NCI-H1436 treated with DMSO at 0.1 percent for 48 hours (cell line): ENCODE measurements around the gene OR51I2.

ENCODE experiments used
- DNase-seq: peaks from one replicate; lab custom pipeline; 2025; lab: John Stamatoyannopoulos, UW

OR51I2 gene, protein sequence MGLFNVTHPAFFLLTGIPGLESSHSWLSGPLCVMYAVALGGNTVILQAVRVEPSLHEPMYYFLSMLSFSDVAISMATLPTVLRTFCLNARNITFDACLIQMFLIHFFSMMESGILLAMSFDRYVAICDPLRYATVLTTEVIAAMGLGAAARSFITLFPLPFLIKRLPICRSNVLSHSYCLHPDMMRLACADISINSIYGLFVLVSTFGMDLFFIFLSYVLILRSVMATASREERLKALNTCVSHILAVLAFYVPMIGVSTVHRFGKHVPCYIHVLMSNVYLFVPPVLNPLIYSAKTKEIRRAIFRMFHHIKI

DNA sequence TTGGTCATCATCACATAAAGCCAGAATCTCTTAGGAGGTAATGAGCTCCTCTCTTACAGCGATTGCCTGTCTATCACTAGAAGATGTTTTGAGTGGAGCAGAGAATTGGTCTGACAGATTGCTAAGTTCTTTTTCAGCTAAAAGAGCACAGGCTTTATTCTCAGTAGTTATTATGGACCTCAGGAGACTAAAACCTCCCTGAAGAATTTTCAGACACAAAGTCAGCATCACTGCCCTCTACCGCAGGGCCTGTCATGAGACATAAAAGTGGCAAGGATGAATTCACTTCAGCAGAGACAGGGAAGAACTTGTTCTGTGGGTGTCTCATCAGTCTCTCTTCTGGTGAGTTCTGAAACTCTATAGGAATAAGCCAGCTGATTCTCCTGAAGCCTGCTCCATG, at the start of gene OR51I2:
OR51I2 (plus strand) TSS at position 301 of the 400 bp plus-strand sequence. CDS start 4,166 bp downstream, outside the sequence.
- DNase-seq, result no peak

DNA sequence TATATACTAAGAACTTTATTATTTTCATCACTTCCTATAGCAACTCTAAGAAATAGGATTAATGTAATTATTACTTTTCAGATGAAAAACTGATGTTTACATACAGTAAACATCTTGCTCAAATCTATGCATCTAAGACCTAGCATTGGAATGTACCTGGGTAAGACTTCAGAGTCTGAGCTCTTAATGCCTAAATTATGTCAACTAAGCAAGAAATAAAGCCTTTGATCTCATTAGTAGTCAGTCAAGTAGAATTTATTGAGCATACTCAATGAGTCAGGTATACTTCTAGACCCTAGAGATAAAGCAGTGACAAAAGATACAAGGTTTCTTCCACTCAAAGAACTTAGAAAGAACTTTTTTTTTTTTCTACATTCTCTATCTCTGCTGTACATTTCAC, 44.0 kb upstream of the OR51I2 start:
- DNase-seq, result no peak

DNA sequence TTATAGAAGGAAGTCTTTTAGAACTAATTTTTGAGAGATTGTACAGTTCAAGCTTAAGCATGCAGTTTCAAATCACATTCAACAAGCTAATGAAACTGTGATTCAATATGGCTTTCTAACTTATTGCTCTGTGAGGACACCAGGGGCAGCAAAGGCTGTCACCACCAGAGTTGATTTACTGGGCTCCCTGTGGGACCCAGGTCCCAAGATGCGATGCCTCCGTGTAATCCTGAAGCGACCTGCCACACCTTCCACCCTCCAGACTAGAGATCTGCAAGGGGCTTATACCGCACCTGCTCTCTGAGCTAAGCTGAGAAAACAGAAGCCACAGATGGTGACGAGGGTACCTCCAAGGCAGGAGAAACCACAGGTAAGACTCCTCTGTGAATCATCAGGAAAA, 28.1 kb upstream of the OR51I2 start:
- DNase-seq, result no peak

DNA sequence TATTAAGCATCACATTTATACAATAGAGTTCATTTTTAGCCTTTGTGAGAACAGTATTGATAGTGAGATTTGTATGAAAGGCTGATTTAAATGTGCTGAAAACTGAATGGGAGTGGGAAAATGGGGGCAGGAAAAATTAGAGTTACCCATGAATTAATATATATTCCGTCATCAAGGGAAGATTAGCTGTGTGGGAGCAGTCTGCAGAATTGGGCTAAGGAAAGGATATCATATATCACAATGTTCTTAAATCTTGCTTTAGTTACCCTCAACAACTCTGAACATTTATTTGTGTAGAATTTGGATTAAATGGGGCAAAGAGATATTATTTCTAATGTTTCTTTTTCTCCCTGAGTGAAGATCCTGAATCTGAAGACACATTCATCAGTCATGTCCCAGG, 27.3 kb upstream of the OR51I2 start, which contains the start of gene OR51Q1:
OR51Q1 (plus strand) TSS at position 301 of the 400 bp plus-strand sequence; CDS start at position 391, 90 bp downstream.
- DNase-seq, result no peak

DNA sequence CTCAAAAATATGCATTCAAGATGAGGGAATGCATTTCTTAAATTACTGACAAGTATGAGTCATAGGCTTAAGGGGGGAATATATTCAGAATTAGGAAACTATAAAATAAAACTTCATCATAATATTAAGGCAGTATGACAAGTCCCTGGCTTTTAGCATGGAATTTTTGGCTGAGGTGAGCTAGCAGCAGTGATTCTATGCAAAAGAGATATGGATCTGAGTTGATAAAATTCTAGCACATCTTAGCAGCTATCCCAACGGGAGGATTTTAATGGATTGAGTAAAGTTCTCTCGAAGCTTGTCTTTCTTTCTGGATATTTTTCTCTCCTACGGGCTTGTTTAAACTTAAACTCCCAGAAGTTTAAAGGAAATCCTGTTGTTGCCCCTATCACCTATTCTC, 26.0 kb upstream of the OR51I2 start:
- DNase-seq, result no peak

DNA sequence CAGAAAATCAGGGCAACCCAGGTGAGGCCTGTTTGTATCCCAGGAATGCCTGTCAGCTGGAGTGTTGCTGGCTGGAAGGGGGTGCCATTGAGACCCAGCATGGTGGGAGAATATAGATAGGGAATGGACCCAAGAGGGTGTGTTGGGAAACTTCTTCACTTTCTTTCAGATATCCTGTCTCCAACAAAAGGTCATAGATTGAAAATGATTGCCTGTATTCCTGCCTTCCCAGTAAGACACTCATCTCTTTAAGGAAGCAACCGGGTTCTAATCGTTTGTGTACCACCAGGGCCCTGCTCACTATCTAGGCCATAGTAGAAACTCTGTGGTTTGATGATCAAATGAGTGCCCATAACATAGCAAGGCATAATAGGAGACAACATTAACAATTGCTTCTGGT, 7.7 kb upstream of the OR51I2 start, which contains the start of gene OR51I1:
OR51I1 (minus strand) TSS at position 101 of the 400 bp plus-strand sequence; CDS start at position 101, 0 bp downstream.
- no peak for DNase-seq

DNA sequence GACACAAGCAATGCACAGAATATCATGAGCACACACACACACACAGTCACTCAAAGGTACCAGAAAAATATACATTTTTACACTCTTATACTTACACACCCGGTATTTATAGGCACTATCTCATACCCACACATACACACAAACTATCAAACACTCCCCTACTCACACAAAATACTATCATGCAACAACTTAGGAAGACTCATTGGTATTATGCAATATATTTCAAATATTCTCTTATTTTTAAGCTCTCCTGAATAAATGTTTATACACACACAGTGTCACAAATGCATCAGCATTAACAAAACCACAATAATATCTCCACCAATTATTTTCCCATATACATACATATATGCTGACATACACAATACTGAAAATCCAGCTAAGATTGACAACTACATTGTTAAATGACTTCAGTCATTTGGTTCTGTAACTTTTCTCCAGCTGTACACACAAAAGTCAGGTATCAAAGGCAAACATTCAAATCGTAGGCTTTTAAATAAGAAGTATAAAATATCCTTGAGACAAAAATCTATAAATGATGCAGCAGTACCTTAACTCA, 5.2 kb upstream of the OR51I2 start:
- DNase-seq, result no peak

DNA sequence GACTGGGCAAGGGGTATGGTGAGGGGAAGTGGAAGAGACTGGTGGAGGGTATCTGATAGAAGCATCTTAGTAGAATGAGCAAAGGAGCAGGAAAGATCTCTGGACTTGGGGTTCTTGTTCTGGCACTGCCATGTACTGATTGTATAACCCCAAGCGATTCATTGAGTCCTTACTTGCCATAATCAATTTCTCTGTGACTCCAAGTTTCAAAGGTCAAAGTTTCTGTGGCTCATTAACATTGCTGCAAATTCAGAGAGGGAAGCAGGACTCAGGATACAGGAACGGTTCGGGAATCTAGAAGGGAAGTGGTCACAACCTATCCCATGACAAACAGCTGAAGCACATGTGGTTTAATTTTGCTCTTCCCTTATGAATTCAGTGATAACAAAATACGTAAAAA, 309 bp downstream of the OR51I2 start:
- DNase-seq, result no peak

DNA sequence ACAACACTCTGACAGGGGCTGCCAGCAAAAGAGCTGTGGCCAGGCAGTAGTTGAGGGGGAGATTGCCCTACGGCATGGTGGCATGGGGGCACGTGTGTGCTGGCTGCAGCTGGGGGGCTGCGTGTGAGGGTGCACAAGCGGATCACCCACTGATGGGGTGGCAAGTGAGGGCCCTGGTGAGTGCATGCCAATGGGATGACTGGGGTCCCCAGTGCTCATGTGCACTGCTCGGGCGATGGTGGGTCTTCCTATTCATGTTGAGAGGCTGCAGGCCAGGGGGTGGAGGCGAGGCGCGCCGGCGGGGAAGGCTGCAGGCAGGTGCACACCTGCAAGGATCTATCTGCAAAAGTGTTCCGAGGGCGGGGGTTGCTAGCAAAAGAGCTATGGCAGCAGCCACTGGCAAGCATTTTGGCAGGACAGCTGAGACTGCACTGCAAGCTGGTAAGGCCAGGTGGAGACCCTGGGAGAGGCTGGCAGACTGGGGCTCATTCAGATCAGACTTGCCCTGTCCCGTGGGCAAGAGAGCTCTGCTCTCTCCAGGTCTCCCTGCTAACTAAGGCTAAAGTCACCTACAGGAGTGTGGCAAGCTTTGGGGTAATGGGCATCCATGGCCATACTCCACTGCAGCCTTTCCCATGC, 12.0 kb downstream of the OR51I2 start:
- no peak for DNase-seq

DNA sequence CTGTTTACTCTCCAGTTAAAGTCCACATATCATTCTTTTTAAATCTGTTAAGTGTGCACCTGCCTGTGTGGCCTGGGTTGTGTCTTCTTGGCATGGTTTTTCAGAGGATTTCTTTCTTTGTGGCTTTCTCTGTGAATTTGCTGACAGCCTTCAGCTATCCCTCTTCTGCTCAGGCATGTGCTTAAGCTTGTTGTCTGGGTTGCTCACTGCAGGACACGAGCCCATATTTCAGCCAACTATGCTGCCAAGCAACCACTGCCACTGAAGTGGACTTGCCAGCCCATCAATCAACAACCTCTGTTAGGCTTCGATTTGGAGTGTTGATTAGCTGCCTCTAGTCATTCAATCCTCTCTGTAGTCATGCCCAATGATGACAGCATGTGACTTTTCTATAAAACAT, 18.4 kb downstream of the OR51I2 start:
- DNase-seq, result no peak

DNA sequence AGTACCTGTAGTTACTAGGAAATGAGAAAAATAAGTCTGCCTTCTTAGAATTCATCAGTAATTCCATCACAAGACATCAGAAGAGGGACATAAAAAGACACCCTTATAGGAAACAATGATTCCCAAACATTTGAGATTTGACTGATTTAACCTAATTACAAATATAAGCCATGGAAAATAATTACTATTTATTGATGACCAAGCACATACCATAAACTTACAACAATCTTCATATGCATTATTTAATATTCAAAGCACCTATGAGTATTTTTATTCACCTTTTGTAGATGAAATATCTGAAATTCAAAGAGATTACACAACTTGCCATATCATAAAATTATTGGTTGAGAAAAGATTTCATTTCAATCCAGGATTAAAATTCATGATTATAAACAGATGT, 24.8 kb downstream of the OR51I2 start:
- DNase-seq, result no peak

DNA sequence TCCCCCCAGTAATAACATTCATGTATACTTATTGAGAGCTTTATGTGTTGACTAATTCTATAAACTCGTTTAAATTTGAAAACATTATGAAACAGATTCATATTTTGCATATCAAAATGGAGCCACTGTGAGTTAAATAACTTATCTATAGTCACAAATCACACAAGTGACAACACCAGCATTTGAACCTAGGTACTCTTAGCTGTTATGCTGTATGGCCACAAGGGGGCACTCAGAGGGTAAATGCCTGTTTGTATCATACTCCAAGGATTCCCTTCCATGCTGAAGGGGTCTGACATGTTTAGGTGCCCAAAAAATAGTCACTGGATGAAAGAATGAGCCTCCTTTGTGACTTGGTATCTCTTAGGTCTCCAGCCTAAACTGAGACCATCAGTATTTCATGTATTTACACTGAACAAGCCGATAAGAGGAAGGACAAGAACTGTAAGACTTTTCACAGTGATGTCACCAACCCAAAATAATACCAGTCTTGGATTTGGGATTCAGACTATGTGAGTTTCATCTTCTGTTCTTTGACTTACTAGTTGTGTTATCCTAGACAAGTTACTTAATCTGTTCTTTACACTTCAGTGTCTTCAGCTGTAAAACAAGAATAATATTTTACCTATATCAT, 27.2 kb downstream of the OR51I2 start:
- no peak for DNase-seq

DNA sequence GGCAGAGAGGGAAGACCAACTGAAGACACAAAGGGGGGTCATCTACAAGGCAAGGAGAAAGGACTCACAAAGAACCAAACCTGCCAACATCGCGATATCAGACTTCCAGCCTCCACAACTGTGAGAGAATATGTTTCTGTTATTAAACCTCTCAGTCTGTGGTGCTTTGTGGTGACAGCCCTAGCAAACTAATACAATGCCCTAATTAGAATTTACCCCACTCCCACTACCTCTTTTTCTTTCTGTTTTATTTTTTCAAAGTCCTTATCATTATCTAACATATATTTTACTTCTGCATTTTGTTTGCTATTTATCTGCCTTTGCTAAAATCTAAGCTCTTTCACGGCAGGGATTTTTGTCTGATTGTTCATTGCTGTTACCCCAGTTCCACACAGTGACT, 36.9 kb downstream of the OR51I2 start:
- no peak for DNase-seq

DNA sequence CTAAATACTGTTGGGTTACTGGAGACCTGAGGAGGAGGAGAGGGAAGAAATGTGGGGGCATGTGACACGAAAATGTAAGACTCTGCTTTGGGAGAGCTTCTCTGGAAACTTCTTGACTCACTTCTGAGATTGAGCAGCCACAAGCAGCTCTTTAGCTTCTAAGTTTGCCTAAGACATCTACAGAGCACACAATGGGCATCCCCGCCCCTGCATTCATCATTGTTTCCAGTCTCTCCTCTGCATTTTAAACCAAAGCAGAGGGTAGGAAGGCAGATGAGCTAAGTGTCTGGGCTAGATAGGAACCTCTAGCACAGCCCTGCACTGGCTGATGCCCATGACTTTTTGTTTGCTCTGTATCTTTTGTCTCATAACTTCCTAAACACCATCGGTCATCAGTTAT, 37.3 kb downstream of the OR51I2 start:
- DNase-seq, result no peak

DNA sequence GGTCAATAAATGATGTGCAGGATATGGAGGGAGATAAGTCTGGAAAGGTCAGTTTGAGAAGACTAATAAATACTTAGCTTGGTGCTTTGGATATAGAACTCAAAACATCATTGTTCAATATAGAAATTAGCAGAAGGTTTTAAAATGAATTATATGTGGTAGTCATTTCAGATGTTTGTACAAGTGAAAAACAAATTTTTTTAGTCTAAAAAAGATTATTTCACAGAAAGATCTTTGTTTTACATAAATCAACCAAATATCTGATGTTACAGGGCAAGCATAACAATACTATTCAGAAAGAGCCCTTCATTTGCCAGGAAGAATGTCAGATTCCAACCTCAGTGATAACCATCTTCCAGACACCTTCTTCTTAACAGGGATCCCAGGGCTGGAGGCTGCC, 39.3 kb downstream of the OR51I2 start, which contains the start of gene OR52D1:
OR52D1 (plus strand) TSS at position 301 of the 400 bp plus-strand sequence; CDS start at position 323, 22 bp downstream.
- DNase-seq, result no peak

DNA sequence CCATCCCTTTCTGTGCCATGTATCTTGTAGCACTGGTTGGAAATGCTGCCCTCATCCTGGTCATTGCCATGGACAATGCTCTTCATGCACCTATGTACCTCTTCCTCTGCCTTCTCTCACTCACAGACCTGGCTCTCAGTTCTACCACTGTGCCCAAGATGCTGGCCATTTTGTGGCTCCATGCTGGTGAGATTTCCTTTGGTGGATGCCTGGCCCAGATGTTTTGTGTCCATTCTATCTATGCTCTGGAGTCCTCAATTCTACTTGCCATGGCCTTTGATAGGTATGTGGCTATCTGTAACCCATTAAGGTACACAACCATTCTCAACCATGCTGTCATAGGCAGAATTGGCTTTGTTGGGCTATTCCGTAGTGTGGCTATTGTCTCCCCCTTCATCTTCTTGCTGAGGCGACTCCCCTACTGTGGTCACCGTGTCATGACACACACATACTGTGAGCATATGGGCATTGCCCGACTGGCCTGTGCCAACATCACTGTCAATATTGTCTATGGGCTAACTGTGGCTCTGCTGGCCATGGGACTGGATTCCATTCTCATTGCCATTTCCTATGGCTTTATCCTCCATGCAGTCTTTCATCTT, 39.8 kb downstream of the OR51I2 start:
- DNase-seq, result no peak

DNA sequence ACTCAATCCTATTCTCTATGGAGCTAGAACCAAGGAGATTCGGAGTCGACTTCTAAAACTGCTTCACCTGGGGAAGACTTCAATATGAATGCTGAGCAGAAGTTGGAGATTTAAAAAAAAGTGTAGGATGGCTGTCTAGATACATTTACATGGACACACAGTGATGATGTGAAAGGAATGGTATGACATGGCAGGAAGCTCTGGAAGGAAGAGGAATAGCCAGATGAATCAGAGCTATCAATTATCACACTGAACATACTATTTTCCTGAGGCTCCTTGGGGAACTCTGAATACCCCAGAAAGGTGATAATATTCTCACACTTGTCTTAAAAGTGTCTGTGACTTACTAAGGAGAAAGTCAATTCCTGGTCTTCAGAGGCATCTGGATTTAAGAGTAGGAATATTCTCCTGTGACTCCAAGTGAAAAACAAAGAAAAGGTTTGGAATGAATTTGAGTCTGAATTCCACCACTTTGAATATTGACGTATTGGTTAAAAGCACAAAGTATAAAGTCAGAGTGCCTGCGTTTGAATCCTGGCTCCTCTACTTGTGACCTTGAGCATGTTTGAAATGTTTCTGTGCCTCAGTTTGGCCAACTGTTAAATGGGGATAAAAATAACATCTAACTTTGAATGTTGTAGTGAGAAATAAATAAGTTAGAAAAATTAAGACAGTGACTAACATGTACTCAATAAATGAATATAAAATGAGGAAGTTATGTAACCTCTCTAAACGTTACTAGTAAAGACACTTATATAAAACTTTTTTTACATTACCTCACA, 40.6 kb downstream of the OR51I2 start:
- DNase-seq, result no peak

DNA sequence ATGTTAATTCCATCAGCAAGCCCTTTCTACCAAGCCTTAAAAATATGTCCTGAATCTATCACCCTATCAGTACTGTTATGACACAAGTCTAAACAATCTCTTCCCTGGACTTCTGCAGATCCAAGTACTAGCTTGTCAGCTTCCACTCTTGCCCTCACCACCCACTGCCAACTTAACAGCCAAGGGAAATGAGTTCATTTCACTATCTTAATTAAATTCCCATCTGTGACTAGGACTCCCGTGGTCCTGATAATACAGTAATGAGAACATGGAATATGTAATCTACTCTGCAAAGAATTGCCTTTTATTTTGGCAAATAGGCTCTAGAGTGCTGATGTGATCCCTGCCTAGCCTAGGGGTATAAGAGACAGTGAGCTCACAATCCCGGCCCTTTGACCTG, 50.5 kb downstream of the OR51I2 start:
- no peak for DNase-seq

DNA sequence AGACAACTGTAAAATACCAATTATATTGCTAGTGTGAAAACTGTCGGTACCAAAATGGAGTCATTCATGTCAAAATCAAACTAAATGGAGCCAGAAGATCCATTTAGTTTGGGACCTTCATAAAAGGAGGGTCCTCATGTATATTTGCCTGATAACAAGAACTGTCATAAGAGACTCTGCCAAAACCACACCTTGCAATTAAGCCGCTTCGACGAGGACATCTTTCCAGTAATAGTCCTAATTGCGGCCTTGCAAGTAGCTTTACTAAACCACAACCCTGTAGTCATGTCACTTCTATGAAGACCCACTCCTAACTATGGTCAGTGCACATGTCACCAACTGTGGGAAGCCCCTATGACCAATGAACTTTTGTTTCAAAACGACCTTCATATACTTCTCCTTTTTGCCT, 51.3 kb downstream of the OR51I2 start:
- DNase-seq, result no peak

DNA sequence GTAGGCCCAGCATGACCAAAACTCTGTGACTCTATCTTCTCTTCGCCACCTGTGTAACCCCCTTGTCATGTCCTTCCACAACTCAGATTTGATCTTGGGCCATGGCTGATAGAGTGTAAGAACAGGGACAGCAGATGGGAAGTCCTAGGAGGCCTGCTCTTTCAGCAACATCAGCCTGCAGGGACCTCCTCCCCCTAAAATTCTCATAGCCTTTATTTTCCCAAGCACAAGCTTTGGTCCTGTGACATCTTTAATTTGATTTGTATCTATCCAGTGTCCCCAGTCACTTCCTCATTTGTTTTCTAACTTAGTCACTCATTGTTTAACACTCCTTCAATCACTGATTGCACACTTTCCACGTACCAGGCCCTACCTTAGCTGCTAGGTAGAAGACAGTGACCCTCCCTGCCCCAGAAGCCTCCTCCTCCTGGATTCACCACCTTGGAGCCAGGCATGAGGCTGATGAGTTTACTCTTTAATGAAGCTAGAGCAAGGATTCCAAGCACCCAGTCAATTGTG, 55.3 kb downstream of the OR51I2 start:
- no peak for DNase-seq

DNA sequence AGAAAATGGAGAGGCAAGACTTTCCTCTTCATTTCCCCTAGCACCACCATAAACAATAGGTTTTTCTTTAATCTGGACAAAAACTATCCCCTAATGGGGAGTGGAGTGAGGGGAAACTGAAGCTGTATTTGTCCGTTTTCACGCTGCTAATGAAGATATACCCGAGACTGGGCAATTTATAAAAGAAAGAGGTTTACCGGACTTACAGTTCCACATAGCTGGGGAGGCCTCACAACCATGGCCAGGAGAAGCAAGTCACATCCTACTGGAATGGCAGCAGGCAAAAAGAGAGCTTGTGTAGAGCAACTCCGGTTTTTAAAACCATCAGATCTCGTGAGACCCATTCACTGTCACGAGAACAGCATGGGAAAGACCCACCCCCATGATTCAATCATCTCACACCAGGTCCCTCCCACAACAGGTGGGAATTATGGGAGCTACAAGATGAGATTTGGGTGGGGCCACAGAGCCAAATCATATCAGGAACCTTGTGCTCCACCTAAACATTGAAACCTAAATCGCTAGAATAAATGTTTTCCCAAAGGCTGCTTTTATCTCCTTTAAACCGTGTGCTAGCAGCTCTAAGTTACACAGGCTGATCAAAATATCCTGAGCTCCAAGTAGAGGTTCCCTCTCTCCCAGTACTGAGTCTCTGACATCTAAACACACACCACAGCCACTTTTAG, 56.4 kb downstream of the OR51I2 start:
- DNase-seq, result no peak
